Kidney (tissue), 14 donors: Measurements from ENCODE around the gene TPRX1. TPM values are rescaled to one million over a fixed set of nuclear protein-coding genes. Genes with fewer than 3 reads are reported as not detected.

Experiments
- DNase-seq, 5 donors: peaks; one replicate each; pipeline ENCODE4 v3.0.0-alpha.2; 2013 to 2020
- FAIRE-seq: peaks from 2 replicates; lab custom pipeline; 2012; peaks lifted over from hg19 to GRCh38; lab: Jason Lieb, UNC
- H3K27ac ChIP-seq, 2 donors: one replicate each; pipeline ENCODE4 v1.7.0; 2013; ENCODE audit warnings: low read depth in 2 of 2, low read length in 2 of 2, inconsistent platforms in 1 of 2
- H3K27me3 ChIP-seq: one replicate; pipeline ENCODE4 v1.7.1; 2013; ENCODE audit warnings: low read length, inconsistent platforms; ENCODE audit not compliant: control insufficient read depth, insufficient read depth
- H3K36me3 ChIP-seq, 3 donors: one replicate each; pipeline versions ENCODE4 v1.7.0 to v1.7.1; 2013; ENCODE audit warnings: low read length in 3 of 3, control low read depth in 1 of 3, inconsistent platforms in 1 of 3; ENCODE audit not compliant: insufficient read depth in 3 of 3, control insufficient read depth in 2 of 3
- H3K4me1 ChIP-seq, 3 donors: one replicate each; pipeline versions ENCODE4 v1.7.0 to v1.7.1; 2013; ENCODE audit warnings: low read length in 3 of 3, inconsistent platforms in 1 of 3, low read depth in 1 of 3; ENCODE audit not compliant: control insufficient read depth in 2 of 3, insufficient read depth in 2 of 3
- H3K4me3 ChIP-seq, 3 donors: one replicate each; pipeline versions ENCODE4 v1.7.0 to v1.8.1; 2013; ENCODE audit warnings: low read length in 3 of 3, control low read depth in 1 of 3, inconsistent platforms in 1 of 3
- H3K9ac ChIP-seq, 3 donors: one replicate each; pipeline versions ENCODE4 v1.7.0 to v1.7.1; 2013; ENCODE audit warnings: low read length in 3 of 3, control low read depth in 1 of 3, inconsistent platforms in 1 of 3
- H3K9me3 ChIP-seq, 3 donors: one replicate each; pipeline versions ENCODE4 v1.7.0 to v1.7.1; 2013; ENCODE audit warnings: low read length in 3 of 3, control low read depth in 1 of 3, inconsistent platforms in 1 of 3; ENCODE audit not compliant: control insufficient read depth in 2 of 3, insufficient read depth in 1 of 3
- intact Hi-C: fragments of 100-400 bp; cut with DNase I; formaldehyde crosslinking; loops from one replicate; pipeline ENCODE4 v1.11.1; 2022
- polyA plus RNA-seq: library from polyadenylated mRNA; stranded (reverse); fragments of 350-450 nt; fragmentation: Illumina TruSeq; extraction: RNeasy Lipid Tissue Mini Kit (QIAGEN cat#74804); gene quantifications from one replicate; pipeline ENCODE4 v1.2.3, GENCODE V29; 2014; ENCODE audit warnings: low read depth, low replicate concordance; ENCODE audit not compliant: insufficient read depth
- total RNA-seq: library from RNA; stranded (reverse); fragmentation: NEBNext Ultra II Directional; extraction: Animal tissue kit (Norgen Biotek cat#: 25700); gene quantifications from one replicate; pipeline ENCODE4 v1.2.1, GENCODE V29; 2021
- TF ChIP-seq, protein P1 (sequence below): IDR thresholded peaks from 3 replicates; pipeline ENCODE4 v1.5.1; 2012; ENCODE audit warnings: mild to moderate bottlenecking, moderate library complexity, borderline replicate concordance; ENCODE audit not compliant: insufficient read depth; ENCODE audit errors: extremely low read depth
- donor health status: control.
- donor health status: control.
- donor health status: control.
- donor health status: control.
- donor health status: control.
- donor health status: DM: yes; HTN: yes; CAD: no.
- donor health status: Normal renal cell carcinoma (clear cell type).

Gene TPRX1
- total and polyA plus RNA-seq, 2 donors from 2014 or later = not detected

DNA sequence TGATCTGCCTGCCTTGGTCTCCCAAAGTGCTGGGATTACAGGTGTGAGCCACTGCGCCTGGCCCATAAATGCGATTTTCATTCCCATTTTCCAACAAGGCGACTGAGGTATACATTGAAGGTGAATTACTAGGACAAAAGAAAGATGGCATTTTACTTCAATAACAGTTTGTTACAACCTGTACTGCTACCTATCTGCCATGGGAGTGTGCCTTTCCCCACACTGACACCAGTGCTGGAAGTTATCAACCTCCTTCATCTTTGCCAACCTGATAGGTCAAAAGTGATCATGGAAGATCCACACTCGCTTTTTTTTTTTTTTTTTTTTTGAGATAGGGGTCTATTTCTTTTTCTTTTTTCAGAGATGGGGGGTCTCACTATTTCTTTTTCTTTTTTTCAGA lies 28.4 kb upstream of the TPRX1 start:
- H3K4me1 ChIP-seq = no peaks in the 10 kb centered on the region
- H3K9me3 ChIP-seq = no peaks in the 10 kb centered on the region
- H3K4me3 ChIP-seq = no peak overlapping the region
- H3K9ac ChIP-seq = no peak overlapping the region
- no peak for DNase-seq
- H3K27ac ChIP-seq = no peak overlapping the region
- no peak for FAIRE-seq
- no peaks in the 10 kb centered on the region for H3K36me3 ChIP-seq
- no peaks in the 10 kb centered on the region for H3K27me3 ChIP-seq
- TF ChIP-seq, protein P1, sequence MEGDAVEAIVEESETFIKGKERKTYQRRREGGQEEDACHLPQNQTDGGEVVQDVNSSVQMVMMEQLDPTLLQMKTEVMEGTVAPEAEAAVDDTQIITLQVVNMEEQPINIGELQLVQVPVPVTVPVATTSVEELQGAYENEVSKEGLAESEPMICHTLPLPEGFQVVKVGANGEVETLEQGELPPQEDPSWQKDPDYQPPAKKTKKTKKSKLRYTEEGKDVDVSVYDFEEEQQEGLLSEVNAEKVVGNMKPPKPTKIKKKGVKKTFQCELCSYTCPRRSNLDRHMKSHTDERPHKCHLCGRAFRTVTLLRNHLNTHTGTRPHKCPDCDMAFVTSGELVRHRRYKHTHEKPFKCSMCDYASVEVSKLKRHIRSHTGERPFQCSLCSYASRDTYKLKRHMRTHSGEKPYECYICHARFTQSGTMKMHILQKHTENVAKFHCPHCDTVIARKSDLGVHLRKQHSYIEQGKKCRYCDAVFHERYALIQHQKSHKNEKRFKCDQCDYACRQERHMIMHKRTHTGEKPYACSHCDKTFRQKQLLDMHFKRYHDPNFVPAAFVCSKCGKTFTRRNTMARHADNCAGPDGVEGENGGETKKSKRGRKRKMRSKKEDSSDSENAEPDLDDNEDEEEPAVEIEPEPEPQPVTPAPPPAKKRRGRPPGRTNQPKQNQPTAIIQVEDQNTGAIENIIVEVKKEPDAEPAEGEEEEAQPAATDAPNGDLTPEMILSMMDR = no peak
- intact Hi-C loops = no loop called here

DNA sequence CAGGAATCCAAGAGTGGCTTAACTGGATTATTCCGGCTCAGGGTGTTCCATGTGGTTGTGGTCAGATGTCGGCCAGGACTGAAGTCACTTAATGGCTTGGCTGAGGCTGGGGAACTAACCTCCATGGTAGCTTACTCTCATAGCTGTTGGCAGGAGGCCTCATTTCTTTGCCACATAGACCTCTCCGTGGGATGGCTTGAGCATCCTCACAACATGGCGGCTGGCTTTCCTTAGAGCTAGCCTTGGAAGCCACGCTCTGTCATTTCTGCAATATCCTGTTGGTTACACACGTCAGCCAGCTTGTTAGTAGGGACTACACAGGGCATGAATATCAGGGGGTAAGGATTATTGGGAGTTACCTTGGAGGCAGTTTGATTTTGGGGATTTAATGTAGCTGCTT lies 22.4 kb upstream of the TPRX1 start:
- Histone ChIP-seq H3K27me3 (no peaks in the 10 kb centered on the region), H3K36me3 (no peaks in the 10 kb centered on the region), H3K4me3 (no peak overlapping the region), H3K9me3 (peaks cover 0 to 6% (median 0%) of the 10 kb centered on the region in 3 donors), H3K9ac (no peak overlapping the region), H3K4me1 (no peaks in the 10 kb centered on the region), H3K27ac (no peak overlapping the region)
- DNase-seq (no peak), FAIRE-seq (no peak)
- TF ChIP-seq, protein P1 = no peak
- intact Hi-C loops = no loop called here

GRCh38 chr19:47824396-47824795 lies 20.0 kb upstream of the TPRX1 start:
- Histone ChIP-seq H3K27ac (no peak overlapping the region), H3K4me3 (no peak overlapping the region), H3K9ac (no peak overlapping the region), H3K9me3 (peaks cover 0 to 6% (median 0%) of the 10 kb centered on the region in 3 donors), H3K36me3 (no peaks in the 10 kb centered on the region), H3K4me1 (no peaks in the 10 kb centered on the region), H3K27me3 (peaks cover 2% of the 10 kb centered on the region)
- FAIRE-seq (no peak), DNase-seq (no peak)
- TF ChIP-seq, protein P1 = no peak
- intact Hi-C loops = no loop called here

- FAIRE-seq (no peak), DNase-seq (no peak)
- intact Hi-C loops = no loop called here
- H3K4me1 ChIP-seq = no peaks in the 10 kb centered on the region
- no peak within 1 kb of the TSS for H3K9ac ChIP-seq
- no peaks in the 10 kb centered on the region for H3K36me3 ChIP-seq
- H3K9me3 ChIP-seq = no peaks in the 10 kb centered on the region
- TF ChIP-seq, protein P1 = no peak
- no peak within 1 kb of the TSS for H3K27ac ChIP-seq
- no peak within 1 kb of the TSS for H3K4me3 ChIP-seq
- peaks cover 2% of the 10 kb centered on the region for H3K27me3 ChIP-seq
Measured at GRCh38 chr19:47821460-47822020, 17.2 kb upstream of the TPRX1 start, which contains the start of gene CRX. TSS of gene CRX (plus strand) at chr19:47821937. CDS start at chr19:47834444, 12,507 bp downstream.
